ENCODE measurements around the gene SLAMF6.
"Not testable (repeated sequence)": the region's sequence is repeated elsewhere in the genome, so short reads cannot be mapped to it uniquely, and the experiment has no call there.

SLAMF6 gene

DNA sequence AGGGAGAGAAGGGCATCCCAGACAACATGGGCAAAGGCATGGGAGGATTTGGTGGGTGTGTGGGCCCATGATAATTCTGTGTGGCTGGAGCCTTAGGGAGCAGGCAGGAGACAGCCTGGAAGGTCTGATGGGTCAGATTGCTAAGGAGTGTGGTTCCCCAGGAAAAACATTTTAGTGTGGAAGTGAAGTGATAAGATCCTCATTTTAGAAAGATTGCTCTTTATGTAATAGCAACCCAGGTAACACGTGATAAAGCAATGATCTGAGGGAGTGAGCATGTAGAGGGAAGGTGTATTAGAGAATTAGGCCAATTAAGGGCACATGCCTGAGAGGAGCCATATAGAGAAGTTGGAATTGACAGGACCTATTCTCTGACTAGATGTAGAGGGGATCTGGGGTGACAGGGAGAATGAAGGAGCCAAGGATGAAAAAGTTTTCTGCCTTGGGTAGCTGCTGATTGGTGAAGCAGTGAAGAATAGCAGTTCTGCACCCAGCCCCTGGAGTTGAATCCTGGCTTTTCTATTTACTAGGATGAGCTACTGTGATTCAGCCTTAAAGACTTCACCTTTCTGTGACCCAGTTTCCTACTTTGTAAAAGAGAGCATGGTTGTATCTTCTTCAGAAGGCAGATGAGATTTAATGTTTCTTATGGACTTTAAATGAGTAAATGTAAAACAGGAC is 18.7 kb upstream of the SLAMF6 start:
- DNase-seq: no peak

DNA sequence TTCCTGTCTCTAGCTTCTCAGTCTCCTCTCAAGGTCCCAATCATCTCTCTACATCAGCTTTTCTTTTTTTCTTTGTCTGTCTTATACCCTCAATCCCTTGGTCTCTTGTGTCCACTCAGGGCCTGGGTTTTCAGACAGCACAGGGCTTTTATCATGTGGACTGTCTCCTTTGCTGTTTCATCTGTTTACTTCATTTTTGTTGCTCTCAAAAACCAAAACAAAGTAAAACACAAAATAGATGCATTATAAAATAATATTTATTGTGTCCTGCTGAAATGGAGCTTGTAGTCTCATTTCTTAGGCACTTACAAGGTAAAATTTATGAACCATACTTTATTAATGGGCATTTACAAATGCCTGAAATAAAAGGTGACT is 17.8 kb upstream of the SLAMF6 start:
- DNase-seq: no peak

DNA sequence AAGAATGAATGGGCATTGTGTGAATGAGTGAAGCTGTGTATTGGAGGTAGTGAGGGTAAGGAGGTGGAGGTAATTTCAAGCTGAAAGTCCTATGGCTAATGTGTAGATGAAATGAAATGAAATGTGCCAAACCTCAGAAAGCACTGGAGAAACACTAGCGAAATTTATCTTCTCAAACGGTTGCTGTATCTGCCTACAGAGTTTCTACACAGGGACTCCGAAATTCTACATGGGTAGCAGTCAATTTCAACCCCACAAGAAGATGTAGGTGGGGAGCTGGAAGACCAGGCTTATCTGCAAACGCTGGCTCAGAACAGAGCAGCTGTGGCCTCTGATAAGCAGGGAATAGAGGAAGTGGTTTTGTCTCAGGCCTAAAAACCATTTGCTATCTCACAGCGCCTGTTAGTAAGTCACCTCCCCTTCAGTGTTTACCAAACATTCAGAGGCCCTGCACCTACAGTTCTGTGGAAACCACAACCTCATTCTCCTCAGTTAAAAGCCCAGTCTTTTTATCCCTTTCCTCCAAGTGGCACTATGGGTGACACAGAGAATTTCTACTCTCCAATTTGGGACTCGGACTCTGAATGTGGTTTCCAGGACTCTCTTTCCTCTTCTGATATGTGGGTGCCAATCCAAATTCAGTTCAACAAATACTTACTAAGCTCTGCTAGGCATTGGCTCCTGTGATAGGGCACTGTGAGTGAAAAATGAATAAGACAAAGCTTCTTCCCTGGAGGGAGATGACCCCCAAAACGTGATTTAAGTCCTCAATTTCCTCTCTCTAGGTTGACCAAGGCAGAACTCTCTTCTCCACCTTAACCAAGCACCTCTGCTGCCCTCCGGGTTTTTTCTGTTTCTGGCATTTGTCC is 17.2 kb upstream of the SLAMF6 start:
- peak; percentile 31 for DNase-seq

DNA sequence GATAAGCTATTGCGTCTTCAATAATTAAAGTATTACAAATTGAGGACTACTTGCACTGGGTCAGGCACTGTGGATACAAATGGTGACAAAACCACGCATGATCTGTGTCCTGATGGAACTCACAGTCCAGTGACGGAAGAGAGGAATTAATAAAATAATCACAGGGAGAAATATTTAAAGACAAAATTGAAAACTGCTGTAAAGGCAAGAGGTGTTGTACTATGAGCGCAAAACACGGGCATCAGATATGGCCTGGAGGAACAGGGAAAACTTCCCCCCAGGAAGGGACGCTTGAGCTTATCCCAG is 16.6 kb upstream of the SLAMF6 start:
- DNase-seq: no peak

DNA sequence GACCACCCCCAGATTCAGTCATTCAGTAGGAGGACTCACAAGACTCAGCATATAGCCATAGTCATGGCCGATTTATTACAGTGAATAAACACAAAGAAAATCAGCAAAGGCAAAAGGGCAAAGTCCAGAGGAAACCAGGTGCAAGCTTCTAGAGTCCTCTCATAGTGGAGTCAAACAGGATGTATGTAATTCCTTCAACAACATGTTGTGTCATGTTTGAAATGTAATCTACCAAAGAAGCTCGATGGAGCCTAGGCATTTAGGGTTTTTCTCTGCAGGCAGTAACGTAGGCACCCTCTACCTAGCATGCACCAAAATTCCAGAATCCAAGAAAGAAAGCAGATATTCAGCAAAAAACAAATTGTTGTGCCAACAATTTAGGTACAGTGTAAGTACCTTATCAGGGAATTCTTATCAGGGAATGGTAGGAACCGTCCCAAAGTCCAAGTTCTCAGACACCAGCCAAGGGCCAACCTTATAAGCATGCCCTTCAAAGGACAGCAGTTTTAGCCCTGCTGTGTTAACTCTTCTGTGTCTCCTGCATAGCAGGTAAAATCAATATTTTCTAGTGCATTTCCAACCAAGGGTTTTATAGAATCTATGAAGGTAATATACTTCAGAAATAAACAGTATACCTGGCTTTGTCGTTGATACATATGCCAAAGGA is 16.1 kb upstream of the SLAMF6 start:
- DNase-seq: no peak

DNA sequence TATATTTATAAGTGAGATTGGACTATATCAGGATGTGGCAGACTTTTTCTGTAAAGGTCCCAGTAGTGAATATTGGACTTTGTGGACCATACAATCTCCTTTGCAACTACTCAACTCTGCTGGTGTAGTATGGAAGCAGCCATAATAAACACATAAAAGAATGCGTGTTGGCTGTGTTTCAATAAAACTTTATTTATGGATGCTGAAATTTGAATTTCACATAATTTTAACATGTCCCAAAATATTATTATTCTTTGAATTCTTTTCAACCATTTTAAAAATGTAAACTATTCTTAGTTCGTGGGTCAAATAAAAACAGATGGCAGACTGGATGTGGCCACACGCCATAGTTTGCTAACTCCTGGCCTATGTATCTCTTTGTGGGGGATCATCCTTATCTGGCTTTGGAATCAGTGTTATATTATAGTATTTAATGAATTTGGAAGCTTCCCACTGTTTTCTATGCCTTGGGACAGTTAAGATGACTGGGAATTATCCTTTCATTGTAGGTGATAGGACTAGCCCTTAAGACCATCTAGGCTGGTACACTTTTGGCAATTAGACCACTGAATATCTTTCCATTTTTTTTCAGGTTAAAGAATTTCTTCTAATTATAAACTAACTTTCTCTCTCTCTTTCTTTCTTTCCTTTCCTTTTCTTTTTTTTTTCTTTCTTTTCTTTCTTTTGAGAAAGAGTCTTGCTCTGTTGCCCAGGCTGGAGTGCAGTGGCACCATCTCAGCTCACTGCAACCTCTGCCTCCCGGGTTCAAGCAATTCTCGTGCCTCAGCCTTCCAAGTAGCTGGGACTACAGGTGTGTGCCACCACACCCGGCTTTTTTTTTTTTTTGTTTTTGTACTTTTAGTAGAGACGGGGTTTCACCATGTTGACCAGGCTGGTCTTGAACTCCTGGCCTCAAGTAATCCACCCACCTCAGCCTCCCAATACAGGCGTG is 14.9 kb upstream of the SLAMF6 start:
- DNase-seq: no peak

DNA sequence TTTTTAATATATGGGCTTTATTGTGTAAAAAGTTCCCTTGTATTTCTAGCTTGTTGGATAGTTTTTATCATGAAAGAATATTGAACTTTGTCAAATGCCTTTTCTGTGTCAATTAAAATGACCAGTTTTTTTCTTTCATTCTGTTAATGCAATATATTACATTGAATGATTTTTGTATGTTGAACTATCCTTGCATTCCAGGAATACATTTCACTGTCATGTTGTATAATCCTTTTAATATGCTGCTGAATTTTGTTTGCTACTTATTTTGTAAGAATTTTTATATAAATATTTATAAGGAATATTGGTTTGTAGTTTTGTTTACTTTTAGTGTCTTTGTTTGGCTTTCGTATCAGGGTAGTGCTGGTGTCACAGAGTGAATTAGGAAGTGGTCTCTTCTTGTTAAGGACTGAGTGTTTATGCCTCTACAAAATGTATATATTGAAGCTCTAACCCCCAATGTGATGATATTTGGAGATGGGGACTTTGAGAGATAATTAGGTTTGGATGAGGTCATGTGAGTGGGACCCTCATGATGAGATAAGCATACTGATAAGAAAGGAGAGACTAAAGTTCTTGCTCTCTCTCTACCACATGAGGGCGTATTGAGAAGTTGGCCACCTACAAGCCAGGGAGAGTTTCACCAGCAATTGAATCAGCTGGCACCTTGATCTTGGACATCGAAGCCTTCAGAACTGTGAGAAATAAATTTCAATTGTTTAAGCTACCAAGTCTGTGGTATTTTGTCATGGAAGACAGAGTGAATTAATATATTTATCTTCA is 12.0 kb upstream of the SLAMF6 start:
- no peak for DNase-seq

DNA sequence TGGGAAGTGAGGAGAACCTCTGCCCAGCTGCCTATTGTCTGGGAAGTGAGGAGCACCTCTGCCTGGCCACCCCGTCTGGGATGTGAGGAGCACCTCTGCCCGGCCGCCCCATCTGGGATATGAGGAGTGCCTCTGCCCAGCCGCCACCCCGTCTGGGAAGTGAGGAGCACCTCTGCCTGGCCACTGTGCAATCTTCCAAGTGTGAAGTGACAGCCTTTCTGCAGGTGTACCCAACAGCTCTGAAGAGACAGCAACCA is 9.4 kb upstream of the SLAMF6 start:
- not testable (repeated sequence) for DNase-seq

DNA sequence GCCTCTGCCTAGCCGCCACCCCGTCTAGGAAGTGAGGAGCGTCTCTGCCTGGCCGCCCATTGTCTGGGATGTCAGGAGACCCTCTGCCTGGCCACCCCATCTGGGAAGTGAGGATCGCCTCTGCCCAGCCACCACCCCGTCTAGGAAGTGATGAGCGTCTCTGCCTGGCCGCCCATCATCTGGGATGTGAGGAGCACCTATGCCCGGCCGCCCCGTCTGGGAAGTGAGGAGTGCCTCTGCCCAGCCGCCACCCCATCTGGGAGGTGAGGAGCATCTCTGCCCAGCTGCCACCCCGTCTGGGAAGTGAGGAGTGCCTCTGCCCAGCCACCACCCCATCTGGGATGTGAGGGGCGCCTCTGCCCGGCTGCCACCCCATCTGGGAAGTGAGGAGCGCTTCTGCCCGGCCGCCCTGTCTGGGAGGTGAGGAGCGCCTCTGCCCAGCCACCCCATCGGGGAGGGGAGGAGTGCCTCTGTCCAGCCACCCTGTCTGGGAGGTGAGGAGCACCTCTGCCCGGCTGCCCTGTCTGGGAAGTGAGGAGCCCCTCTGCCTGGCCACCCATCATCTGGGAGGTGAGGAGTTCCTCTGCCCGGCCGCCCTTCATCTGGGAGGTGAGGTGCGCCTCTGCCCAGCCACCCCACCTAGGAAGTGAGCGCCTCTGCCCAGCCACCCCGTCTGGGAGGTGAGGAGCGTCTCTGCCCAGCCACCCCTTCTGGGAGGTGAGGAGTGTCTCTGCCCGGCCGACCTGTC is 8.9 kb upstream of the SLAMF6 start:
- DNase-seq: not testable (repeated sequence)

DNA sequence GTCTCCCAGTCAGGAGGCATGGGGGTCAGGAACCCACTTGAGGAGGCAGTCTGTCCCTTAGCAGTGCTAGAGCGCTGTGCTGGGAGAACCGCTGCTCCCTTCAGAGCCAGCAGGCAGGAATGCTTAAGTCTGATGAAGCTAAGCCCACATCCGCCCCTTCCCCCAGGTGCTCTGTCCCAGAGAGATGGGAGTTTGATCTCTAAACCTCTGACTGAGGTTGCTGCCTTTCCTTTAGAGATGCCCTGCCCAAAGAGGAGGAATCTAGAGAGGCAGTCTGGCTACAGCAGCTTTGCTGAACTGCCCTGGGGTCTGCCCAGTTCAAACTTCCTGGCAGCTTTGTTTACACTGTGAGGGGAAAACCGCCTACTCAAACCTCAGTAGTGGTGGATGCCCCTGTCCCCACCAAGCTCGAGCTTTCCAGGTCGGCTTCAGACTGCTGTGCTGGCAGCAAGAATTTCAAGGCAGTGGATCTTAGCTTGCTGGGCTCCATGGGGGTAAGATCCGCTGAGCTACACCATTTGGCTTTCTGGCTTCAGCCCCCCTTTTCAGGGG is 6.4 kb upstream of the SLAMF6 start:
- DNase-seq: not testable (repeated sequence)

DNA sequence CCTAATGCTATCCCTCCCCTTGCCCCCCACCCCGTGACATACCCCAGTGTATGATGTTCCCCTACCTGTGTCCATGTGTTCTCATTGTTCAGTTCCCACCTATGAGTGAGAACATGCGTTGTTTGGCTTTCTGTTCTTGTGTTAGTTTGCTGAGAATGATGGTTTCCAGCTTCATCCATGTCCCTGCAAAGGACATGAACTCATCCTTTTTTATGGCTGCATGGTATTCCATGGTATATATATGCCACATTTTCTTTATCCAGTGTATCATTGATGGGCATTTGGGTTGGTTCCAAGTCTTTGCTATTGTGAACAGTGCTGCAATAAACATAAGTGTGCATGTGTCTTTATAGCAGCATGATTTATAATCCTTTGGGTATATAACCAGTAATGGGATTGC is 734 bp upstream of the SLAMF6 start:
- DNase-seq: not testable (repeated sequence)

DNA sequence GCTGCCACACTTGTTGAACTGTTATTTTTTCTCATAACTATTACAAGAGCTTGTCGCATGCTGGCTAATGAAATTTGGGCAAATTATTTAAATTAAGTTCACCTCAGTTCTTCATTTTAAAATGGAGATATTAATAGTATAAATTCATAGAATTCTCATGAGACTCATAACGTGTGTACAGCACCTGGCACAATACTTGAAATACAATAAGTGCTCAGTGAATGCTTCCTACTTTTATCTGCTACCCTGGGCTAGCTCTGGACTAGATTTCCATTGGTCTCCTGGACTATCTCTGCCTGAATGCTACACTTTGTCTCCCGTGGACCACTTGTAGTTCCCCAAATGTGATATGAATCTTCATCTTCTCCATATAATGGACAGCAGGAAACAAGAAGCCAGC is 919 bp downstream of the SLAMF6 start:
- no peak for DNase-seq

DNA sequence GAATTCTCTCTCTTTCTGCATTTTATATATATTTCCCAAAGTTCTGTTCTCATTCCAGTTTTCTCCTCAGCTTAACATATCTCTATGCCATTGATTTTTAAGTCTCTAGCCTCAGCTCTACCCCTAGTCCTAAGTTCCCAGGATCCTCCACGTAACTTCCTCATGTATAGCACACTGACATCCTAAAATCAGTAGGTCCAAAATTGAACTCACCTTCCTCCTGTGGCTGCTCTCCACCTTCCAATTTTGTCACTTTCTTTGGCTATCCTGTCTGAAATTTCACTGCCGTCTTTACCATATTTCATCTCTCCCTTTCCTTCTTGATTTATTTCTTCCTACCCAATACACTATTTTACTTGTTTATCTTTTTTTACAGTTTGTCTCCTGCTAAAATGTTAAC is 1.5 kb downstream of the SLAMF6 start:
- no peak for DNase-seq

DNA sequence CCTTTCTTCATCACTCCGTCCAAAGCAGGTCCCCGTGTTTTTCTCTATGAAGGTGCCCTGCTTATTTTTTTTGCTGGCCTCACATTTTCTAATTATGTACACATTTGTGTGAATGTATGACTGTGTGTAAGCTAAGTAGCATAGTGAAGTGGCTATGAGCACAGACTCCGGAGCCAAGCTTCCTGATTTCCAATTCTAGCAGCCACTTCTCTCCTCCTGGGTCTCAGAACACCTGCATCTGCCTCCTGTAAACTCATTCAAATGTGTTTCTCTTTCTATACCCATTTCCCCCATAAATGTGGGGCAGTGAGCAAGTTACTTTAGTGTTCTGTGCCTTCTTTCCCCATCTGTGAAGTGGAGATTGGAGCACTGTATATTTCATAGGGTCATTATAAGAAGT is 2.1 kb downstream of the SLAMF6 start:
- no peak for DNase-seq

DNA sequence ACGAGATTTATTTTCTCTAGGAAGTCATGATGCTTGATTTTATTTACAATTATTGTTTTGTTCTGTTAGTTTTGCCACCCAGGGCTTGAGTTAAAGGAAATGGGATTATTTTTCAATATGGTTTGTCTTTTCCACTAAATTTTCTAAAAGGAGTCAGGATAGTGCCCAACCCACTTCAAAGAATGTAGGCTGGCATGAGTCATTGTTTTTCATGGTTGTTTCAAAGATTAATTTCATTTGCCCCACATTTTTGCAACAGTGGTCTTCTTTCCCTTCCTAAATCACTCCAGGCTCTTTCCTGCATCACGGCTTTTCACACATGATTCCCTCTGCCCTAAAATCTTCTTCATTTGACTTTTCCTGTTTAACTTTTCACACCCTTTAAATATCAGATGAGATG is 2.5 kb downstream of the SLAMF6 start:
- no peak for DNase-seq

DNA sequence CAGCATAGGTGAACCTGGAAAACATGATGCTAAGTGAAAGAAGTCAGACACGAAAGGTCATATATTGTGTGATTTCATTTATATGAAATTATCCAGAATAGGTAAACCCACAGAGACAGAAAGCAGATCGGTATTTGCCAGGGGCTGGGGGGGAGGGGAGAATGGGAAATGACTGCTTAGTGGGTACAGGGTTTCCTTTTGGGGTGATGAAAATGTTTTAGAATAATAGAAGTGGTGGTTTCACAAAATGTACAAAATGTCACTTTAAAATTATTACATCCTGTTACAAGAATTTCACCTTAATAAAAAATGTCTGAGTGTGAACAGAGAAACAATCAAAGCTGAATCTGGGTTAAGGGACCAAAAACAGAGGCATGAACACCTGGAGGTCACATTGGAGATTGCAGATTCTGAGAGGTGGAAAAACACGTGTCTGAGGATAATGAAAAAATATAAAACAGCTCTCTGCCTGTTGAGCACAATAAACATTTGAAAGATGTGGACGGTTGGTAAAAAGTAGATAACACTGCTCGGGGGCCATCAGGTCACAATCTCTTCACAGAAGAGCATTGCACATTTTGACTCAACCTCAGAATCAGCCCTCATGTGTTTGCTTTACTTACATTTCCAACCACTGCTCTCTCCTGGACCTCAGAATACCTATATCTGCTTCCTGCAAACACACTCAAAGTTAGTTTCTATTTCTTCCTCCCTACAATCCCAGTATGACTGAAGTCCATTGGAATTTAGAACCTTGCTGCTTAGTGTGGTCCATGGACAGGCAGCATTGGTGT is 3.2 kb downstream of the SLAMF6 start:
- DNase-seq: no peak

DNA sequence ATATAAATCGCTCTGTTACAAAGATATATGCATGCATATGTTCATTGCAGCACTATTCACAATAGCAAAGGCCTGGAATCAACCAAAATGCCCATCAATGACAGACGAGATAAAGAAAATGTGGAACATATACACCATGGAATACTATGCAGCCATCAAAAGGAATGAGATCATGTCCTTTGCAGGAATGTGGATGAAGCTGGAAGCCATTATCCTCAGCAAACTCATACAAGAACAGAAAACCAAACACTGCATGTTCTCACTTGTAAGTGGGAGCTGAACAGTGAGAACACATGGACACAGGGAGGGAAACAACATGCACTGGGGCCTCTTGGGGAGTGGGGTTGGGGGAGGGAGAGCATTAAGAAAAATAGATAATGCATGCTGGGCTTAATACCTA is 5.5 kb downstream of the SLAMF6 start:
- DNase-seq: not testable (repeated sequence)

DNA sequence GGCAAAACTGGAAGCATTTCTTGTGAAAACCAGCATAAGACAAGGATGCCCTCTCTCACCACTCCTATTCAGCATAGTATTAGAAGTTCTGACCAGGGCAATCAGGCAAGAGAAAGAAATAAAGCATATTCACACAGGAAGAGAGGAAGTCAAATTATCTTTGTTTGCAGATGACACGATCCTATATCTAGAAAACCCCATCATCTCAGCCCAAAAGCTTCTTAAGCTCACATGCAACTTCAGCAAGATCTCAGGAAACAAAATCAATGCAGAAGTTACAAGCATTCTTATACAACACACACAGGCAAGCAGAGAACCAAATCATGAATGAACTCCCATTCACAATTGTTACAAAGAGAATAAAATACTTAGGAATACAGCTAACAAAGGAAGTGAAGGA is 7.1 kb downstream of the SLAMF6 start:
- not testable (repeated sequence) for DNase-seq

DNA sequence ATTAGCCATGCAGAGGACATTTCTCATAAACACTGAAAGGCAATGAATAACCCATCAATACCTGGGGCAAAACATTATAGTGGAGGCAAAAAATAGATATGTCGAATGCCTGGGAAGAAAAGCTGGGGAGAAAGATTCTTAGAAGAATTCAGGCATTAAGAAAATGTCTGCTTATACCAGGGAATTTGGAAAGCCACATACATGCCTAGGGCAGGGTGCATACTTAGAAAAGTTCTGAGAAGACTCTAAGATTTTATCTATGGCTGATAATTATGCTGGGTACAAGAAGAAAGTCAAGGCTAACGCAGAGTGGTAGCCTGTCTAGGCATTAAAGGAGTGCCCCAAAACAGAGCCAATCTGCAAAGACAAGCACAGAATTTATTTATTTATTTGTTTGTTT is 18.4 kb downstream of the SLAMF6 start:
- DNase-seq: no peak

DNA sequence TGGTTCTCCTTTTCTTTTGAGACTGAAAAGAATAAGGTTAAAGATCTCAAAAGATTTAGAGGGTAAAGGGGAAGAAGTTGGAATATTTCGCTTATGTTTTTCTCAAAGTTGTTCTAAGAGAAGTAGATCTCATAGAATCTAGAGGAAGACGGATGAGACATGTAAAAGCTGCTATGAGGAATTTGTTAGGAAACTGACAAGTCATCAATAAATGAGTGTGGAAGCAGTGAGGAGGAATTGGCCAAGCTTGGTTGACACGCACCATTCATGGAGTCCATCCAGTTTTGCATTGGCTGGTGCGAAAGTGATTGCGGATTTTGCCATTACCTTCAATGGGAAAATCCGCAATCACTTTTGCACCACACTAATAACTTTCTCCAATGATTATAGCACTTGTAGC is 20.0 kb downstream of the SLAMF6 start:
- DNase-seq: no peak

Measured in activated effector memory CD4-positive, alpha-beta T cell treated with Interleukin-2 at 50 U/mL for 16 hours (primary cell).